Embryonic facial prominence (tissue), 1 donor: ENCODE results near the gene KIAA0319L.

Experiments used
- DNase-seq: peaks from one replicate; pipeline ENCODE4 v3.0.0-alpha.2; 2016; ENCODE audit errors: extremely low spot score

Gene KIAA0319L

GRCh38 chr1:35444519-35444774 is 112.8 kb downstream of the KIAA0319L start:
- DNase-seq, result no peak

- no peak for DNase-seq
Observed at GRCh38 chr1:35443768-35444518, 113.3 kb downstream of the KIAA0319L start.

- no peak for DNase-seq
Observed at GRCh38 chr1:35442734-35443133, 114.5 kb downstream of the KIAA0319L start.

- DNase-seq, result no peak
Observed at GRCh38 chr1:35441926-35442579, 115.2 kb downstream of the KIAA0319L start.

GRCh38 chr1:35439626-35440025 is 117.6 kb downstream of the KIAA0319L start:
- DNase-seq, result no peak

- DNase-seq, result no peak
Observed at GRCh38 chr1:35437200-35437599, 120.0 kb downstream of the KIAA0319L start.

GRCh38 chr1:35436078-35436477 is 121.1 kb downstream of the KIAA0319L start:
- no peak for DNase-seq

GRCh38 chr1:35434703-35435102 is 122.5 kb downstream of the KIAA0319L start:
- DNase-seq, result no peak

GRCh38 chr1:35433714-35434113 is 123.5 kb downstream of the KIAA0319L start:
- no peak for DNase-seq

GRCh38 chr1:35432231-35432630 is 125.0 kb downstream of the KIAA0319L start:
- DNase-seq, result no peak

- DNase-seq, result no peak
Observed at GRCh38 chr1:35431173-35431599, 126.0 kb downstream of the KIAA0319L start.

GRCh38 chr1:35430762-35431161 is 126.4 kb downstream of the KIAA0319L start:
- no peak for DNase-seq

GRCh38 chr1:35428360-35428759 is 128.8 kb downstream of the KIAA0319L start:
- DNase-seq, result no peak

- no peak for DNase-seq
Observed at GRCh38 chr1:35426097-35426586, 131.1 kb downstream of the KIAA0319L start.

GRCh38 chr1:35408925-35409324 is 148.3 kb downstream of the KIAA0319L start:
- DNase-seq, result no peak

GRCh38 chr1:35407743-35408142 is 149.5 kb downstream of the KIAA0319L start:
- DNase-seq, result no peak

- DNase-seq, result no peak
Observed at GRCh38 chr1:35406103-35406502, 151.1 kb downstream of the KIAA0319L start.

GRCh38 chr1:35401049-35401448 is 156.2 kb downstream of the KIAA0319L start:
- no peak for DNase-seq

GRCh38 chr1:35398739-35399138 is 158.5 kb downstream of the KIAA0319L start:
- no peak for DNase-seq

GRCh38 chr1:35394386-35394785 is 162.8 kb downstream of the KIAA0319L start:
- DNase-seq, result no peak

GRCh38 chr1:35390600-35391494 is 166.4 kb downstream of the KIAA0319L start:
- DNase-seq, result no peak

- DNase-seq, result no peak
Observed at GRCh38 chr1:35386959-35387358, 170.2 kb downstream of the KIAA0319L start.
